HG03025 (cell line): ENCODE measurements around the gene MRM1.
A peak's percentile ranks its signal among the peaks of the same experiment; 100 is the strongest.
"Not testable (repeated sequence)": the region's sequence is repeated elsewhere in the genome, so short reads cannot be mapped to it uniquely, and the experiment has no call there.

ENCODE experiments used
- ATAC-seq: cut with Tn5 transposase; IDR thresholded peaks from one replicate; pipeline ENCODE4 v1.9.1; 2021; ENCODE audit warnings: mild to moderate bottlenecking, moderate library complexity; ENCODE audit not compliant: unreplicated experiment, low FRiP score

MRM1 gene

GRCh38 chr17:36599546-36600250, 1.7 kb upstream of the MRM1 start:
- no peak for ATAC-seq

DNA sequence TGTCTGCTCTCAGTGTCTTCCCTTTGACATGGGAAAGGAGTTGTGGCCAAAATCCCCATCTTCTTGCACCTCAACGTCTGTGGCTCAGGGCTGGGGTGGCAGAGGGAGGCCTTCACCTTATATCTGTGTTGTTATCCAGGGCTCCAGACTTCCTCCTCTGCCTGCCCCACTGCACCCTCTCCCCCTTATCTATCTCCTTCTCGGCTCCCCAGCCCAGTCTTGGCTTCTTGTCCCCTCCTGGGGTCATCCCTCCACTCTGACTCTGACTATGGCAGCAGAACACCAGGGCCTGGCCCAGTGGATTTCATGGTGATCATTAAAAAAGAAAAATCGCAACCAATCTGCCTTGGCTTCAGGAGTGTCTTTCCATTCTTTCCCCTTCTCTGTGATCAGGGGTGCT, 918 bp upstream of the MRM1 start:
- ATAC-seq, result no peak

DNA sequence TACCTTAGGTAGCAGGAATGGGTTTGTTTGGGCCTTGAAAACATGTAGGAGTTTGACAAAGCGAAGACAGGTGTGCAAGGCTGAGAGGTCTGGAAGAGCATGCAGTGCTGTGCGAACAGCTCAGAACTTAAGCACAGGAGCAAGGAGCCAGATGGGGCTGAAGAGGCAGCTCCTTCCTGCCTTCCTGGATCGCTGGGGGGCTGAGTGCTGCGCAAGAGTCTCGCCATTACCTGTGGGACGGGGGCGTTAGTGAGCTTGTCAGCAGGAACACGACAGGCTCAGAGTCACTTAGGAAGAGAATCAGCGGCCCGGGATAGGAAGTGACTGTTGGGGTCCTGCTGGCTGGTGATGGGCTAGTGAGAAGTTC, 464 bp upstream of the MRM1 start:
- ATAC-seq, result peak; percentile 7

GRCh38 chr17:36602030-36602748, 806 bp downstream of the MRM1 start:
- peak; percentile 12 for ATAC-seq

DNA sequence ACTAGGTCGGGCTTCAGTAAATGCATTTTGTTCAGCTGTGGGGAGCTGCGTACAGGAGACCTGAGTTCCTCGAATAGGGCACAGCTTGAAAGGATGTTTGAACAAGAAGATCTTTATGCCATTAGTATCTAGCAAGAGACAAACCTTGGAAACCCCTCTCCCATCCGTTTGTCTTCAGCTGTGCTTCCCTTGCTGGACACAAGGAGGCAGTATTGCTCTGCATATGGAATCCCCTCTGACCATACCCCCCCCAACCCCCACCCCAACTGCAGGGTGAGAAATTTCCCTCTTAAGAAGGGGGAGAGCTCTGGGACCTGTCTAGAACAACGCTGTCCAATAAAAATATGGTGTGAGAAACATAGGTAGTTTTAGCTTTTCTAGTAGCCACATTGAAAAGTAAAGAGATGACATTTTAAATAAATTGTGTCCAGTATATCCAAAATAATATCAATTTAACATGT, 1.6 kb downstream of the MRM1 start:
- no peak for ATAC-seq

- ATAC-seq, result not testable (repeated sequence)
Measured at GRCh38 chr17:36605028-36605427, 3.6 kb downstream of the MRM1 start.

GRCh38 chr17:36608280-36608679, 6.9 kb downstream of the MRM1 start:
- ATAC-seq, result no peak

DNA sequence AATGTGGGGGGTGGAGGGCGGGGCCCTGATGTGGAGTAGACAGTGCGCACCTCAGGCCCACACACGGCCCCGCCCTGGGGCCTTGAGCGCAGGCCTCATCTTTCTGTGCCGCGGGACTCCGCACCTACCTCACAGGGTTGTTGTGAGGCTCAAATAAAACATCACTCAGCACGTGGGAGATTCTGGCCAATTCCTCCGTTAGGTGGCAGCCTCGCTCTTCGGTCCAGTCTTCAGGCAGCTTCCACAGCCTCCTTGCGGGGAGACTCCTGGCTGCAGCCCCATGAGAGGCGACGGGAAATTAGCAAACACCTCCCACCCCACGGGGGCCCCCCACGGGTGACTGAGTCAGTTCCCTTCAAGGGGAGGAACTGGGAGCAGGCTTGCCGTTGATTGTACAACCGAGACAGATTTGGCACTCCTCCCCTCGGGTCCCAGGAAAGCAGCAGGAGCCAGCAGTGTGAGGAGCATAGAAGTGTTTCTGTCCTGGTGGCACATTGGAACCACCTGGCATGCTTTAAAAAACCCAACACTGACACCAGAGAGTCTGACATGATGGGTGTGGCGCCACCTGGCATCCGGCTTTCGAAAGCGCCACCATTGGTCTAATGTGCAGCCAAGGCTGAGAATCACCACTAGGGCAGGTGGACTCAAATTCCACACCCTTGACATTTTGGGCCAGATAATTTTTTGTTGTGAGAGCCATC, 7.6 kb downstream of the MRM1 start:
- no peak for ATAC-seq

GRCh38 chr17:36609498-36609862, 8.1 kb downstream of the MRM1 start:
- ATAC-seq, result no peak

- no peak for ATAC-seq
Measured at GRCh38 chr17:36610474-36610873, 9.1 kb downstream of the MRM1 start.

DNA sequence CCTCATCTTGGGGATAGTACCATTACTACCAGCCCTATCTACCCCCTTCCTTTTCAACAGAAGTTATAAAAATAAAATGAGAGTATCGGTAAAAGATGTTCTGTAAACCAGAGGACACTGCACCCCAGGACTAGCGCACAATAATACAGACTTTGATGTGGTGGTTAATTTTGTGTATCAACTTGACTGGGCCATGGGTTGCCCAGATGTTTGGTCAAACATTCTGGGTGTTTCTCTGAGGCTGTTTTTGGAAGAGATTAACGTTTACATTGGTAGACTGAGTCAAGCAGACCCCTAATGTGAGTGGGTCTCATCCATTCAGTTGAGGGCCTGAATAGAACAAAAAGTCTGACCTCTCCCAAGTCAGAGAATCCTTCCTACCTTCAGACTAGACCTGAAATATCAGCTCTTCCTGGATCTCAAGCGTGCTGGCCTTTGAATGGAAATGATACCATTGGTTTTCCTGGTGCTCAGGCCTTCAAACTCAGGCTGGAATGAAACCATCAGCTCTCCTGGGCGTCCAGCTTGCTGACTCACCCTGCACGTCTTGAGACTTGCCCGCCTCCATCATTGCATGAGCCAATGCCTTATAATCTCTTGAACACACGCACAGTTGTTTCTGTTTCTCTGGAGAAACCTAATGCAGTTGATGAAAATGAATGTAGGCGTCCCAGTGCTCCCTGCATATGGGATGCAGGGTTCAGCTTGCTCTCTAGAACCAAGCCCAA, 10.1 kb downstream of the MRM1 start:
- no peak for ATAC-seq

DNA sequence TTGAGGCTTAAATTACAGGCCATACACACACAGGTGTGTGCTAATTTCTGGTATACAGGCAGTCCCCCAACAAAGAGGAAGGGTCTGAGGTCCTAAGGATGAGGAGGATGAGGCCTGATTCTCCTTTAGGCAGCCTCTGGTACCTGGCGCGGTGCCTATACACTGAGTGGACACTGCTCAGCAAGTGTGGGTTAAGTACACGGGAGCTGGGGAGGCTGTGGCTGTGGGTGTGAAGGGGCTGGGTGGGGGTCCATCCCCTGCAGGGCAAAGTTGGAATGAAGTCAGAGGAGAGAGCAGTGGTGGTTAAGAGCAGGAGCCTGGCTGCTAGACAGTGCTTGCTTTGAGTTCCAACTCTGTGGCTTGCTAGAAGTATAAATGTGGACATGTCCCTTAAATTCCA, 10.9 kb downstream of the MRM1 start:
- ATAC-seq, result no peak

- no peak for ATAC-seq
Measured at GRCh38 chr17:36613155-36613554, 11.8 kb downstream of the MRM1 start.

- no peak for ATAC-seq
Measured at GRCh38 chr17:36614081-36614480, 12.7 kb downstream of the MRM1 start.

- ATAC-seq, result no peak
Measured at GRCh38 chr17:36614933-36615332, 13.6 kb downstream of the MRM1 start.

GRCh38 chr17:36616061-36617029, 15.0 kb downstream of the MRM1 start:
- no peak for ATAC-seq

- ATAC-seq, result no peak
Measured at GRCh38 chr17:36617773-36618172, 16.4 kb downstream of the MRM1 start.

DNA sequence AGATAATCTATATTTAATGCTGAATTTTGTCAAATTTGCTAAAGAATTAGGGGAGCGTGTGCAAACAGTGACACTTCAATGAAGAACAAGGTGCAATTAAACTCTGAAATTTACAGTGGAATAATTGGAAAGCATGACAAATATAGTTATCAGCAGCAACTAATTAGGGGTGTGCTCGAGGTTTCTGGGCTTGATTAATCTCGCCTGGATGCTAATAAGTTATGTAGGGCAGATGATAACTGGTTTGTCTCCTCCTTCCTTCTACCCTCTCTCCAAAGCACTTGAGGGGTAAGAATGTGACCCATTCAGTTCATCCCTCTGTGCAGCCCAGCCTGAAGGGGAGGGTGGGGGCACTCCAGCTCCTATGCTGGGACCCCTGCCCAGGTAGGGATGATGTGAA, 21.9 kb downstream of the MRM1 start:
- no peak for ATAC-seq

- no peak for ATAC-seq
Measured at GRCh38 chr17:36625188-36625587, 23.8 kb downstream of the MRM1 start.

DNA sequence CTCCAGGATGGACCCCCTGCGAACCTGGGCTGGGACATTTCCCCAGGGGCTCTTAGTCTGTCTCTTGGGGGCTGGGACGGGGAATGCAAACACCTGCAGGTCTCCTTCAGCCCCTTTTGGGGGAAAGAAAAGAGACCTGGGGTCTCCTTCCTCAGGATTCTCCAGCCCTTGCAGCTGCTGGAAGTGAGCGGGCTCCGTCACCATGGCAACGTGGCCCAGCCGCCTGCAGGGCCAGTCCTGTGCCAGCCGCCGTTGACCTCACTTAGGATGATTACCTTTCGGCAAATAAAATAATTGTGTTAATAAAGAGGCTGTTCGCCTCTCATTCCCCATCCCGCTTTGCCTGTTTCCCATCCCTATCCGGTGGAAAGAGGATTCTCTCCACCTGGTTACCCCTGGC, 25.7 kb downstream of the MRM1 start:
- ATAC-seq, result no peak
